LNCAP (cell line): ENCODE measurements around the gene TRAF2.
A peak's percentile ranks its signal among the peaks of the same experiment; 100 is the strongest.

Experiments used
- CTCF ChIP-seq: fragments of 450-650 bp; IDR thresholded peaks from 2 replicates; pipeline ENCODE4 v1.5.1; 2017; ENCODE audit warnings: mild to moderate bottlenecking

TRAF2 gene

DNA sequence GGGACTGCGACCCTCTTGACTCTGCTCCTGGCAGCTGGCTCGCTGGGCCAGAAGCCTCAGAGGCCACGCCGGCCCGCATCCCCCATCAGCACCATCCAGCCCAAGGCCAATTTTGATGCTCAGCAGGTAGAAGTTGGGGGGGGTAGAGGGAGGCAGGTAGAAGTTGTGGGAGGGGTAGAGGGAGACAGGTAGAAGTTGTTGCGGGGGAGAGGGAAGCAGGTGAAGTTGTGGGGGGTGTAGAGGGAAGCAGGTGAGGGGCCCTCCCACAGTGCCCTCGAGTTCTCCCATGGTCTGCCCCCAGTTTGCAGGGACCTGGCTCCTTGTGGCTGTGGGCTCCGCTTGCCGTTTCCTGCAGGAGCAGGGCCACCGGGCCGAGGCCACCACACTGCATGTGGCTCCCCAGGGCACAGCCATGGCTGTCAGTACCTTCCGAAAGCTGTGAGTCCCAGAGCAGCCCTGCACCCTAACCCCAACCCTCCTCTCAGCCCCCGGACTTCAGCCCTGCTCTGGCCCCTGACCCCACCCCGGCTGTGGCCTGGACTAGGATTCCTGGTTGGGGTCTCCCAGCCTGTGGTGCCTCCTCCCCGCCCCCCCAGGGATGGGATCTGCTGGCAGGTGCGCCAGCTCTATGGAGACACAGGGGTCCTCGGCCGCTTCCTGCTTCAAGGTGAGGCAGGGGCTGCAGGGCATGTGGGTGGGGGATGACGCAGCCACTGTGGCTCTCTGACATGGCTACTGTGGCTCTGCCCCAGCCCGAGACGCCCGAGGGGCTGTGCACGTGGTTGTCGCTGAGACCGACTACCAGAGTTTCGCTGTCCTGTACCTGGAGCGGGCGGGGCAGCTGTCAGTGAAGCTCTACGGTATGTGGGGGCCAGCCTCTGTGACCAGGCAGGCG, 59.3 kb downstream of the TRAF2 start:
- TF ChIP-seq CTCF, result no peak

GRCh38 chr9:136946228-136947027, 60.1 kb downstream of the TRAF2 start:
- TF ChIP-seq CTCF, result no peak

DNA sequence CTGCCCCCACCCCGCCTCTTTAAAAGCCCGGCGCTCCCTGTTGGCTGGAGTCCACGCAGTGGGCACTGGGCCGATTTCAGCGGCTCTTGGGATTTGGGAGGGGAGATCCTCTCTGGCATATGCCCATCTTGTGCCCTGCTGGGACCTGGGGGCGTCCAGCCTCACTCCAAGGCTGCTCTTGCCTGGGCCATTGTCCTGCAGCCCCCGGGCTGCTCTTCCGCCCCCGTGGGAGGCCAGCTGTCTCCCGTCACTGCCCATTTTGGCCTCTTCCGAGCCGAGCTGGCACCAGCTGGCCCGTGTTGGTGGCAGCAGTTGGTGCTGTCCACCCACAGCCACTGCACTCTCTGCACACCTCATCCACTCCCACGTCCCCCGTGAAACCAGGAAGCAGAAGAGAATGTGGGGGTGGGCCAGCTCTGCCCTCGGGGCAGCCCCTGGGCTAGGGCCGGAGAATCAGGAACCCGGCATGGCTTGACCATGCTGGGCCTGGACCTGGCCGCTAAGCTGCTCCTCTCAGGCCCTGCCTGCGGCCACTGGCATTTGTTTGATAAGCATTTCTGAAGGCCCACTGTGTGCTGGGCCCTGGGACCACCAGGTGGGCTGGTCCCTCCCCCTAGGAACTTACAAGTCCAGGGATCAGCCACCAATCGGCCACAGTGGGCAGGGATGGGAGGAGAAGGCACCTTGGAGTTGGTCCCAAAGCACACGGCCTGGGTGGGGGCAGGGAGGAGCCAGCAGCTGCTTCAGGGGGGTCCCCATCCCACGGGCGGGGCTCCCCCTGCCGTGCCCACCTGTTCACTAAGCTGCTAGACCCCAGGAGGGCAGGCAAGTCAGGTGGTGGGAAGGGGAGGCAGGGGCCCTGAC, 60.9 kb downstream of the TRAF2 start:
- no peak for TF ChIP-seq CTCF

DNA sequence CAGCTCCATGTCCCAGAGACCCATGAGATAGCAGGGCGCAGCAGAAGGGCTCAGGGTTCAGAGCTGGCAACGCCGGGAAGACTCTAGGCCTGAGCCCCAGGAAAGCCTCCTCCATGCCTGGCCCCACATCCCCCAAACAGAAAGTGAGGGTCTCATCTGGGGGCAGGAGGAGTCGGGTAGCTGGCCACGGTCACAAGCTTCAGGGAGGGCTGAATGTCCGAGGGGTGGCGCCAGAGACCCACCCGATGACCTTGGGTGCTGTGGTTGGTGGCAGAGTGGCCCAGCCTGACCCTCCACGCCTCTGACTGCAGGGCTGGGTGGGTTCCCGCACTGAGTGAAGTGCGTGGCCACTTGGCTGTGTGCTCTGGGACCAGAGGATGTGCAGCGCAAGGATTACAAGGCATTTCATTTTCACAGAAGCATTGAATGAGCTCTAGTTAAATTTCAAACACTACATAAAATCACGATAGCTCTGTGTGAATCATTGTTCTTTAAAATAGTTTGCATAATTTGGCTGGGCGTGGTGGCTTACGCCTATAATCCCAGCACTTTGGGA, 61.7 kb downstream of the TRAF2 start:
- TF ChIP-seq CTCF, result peak; percentile 31; the same call in 1 of the 2 replicates

GRCh38 chr9:136949239-136949816, 63.0 kb downstream of the TRAF2 start:
- no peak for TF ChIP-seq CTCF

- peak; percentile 11; the same call in 1 of the 2 replicates for TF ChIP-seq CTCF
These were observed 63.7 kb downstream of the TRAF2 start for GRCh38 chr9:136949817-136950655.
